HG03457 (cell line): Measurements from ENCODE around the gene HSPE1.
"Not testable (repeated sequence)": the region's sequence is repeated elsewhere in the genome, so short reads cannot be mapped to it uniquely, and the experiment has no call there.

Source experiments
- ATAC-seq: cut with Tn5 transposase; IDR thresholded peaks from one replicate; pipeline ENCODE4 v1.9.1; 2021; ENCODE audit warnings: moderate number of reproducible peaks; ENCODE audit not compliant: unreplicated experiment

HSPE1 gene

DNA sequence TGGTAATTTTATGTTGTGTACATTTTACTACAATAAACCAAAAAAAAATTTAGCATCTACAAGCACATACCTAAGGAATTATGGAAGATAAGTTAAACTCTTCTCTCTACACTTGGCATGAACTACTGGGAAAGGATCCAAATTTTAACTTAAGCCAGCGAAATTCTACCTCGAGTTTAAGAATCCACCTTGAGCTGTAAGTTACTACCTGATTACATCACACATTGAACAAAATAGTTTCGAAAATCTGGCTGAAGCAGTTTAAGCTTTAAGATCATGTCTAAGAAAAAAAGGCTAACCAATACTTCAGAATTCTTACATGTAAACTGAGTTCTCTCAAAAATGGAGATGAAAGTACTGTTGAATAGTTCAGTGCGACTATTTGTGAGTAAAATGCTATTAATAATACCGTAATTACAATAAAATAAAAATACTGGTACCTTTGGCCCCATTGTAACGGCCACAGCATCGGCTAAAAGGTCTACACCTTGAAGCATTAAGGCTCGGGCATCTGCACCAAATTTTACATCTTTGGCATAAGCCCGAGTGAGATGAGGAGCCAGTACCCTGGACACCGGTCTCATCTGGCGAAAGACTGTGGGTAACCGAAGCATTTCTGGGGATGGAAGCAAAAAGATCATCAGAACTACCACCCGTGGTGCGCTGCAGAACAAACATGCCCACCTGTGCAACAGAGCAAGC is 1.8 kb upstream of the HSPE1 start:
- no peak for ATAC-seq

- no peak for ATAC-seq
Observed at GRCh38 chr2:197498937-197499593, 1.1 kb upstream of the HSPE1 start.

- ATAC-seq: no peak
Observed at GRCh38 chr2:197500503-197501131, 438 bp downstream of the HSPE1 start.

DNA sequence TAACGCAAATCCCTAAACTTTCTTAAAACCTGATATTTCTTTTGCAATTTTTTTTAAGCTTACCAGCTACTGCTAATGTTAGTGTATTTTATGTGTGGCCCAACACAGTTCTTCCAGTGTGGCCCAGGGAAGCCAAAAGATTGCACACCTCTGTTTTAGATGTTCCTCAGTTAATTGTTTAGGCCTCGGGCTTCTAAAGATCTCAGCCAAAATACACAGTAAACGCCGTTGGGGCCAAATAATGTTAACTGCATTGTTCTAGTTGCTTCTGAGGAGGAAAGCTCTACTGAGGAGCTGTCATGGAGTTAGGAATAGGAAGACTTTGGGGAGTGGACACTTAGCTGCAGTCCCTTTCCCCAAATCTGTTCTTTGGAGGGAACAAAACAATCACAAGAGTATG is 2.0 kb downstream of the HSPE1 start:
- no peak for ATAC-seq

GRCh38 chr2:197502685-197503084 is 2.5 kb downstream of the HSPE1 start:
- ATAC-seq: no peak

DNA sequence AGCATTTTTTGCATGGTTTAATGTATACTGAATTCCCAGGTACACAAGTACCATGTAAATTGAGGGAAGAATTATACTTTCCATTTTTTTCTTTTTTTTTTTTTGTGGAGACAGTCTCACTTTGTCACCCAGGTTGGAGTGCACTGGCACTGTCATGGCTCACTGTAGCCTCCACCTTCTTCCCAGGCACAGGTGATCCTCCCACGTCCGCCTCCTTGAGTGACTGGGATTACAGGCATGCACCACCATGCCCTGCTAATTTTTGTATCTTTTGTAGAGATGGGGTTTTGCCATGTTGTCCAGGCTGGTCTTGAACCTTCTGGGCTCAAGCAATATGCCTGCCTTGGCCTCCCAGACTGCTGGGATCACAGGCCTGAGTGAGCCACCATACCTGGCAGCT is 3.8 kb downstream of the HSPE1 start:
- ATAC-seq: no peak

GRCh38 chr2:197504512-197504911 is 4.3 kb downstream of the HSPE1 start:
- no peak for ATAC-seq

DNA sequence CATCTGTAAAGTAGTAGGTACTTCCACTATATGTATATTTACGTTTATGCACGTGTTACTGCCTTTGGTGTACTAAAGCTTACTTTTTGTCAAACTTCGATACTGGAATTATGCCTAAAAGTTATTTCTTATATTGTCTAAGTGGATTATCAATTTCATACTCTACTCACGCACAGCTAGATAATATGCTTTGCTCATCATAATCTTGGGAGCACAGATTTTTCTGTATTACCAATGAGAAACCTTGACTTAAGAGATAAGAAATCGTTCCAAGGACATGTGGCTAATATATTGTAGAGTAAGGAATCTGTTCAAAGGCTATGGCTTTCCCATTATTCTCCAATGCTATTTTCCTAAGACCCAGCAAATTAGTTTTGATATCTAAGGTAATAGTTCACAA is 6.5 kb downstream of the HSPE1 start:
- no peak for ATAC-seq

DNA sequence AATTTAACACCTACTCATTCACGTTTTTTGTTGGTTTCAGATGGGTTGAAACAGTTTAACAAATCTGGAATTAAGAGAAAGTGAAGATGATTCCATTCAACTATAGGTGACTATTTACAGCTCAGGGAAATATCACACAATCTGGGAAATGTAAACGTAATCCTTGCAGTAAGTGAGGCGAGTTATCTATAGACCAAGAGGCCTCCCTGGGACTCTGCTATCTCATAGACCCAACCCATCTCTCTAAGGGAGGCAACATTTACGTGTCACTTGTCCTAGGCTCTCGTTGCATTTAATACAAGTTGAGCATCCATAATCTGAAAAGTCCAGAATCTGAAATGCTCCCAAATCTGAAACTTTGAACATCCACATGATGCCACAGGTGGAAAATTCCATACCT is 13.7 kb downstream of the HSPE1 start:
- no peak for ATAC-seq

- no peak for ATAC-seq
Observed at GRCh38 chr2:197514754-197515153, 14.6 kb downstream of the HSPE1 start.

DNA sequence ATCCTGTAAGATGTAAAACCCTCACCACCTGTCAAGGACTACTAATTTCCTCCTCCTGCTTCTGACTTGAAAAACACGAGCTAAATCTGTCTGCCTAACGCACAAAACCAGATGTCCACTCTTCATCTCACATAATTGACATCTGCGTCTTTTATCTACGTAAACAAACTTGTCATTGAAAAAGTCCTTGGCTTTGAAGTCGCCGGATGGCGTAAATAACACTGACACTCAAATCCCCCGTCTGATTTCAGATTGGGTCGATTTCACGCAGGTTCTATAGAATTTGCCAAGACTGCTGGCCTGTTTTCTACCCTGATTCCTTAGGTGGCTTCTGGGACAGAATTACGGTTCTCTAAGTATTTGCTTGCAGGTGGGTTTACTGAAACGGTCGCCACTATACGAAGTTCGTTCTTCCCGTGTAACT is 15.1 kb downstream of the HSPE1 start:
- no peak for ATAC-seq

GRCh38 chr2:197515739-197516392 is 15.7 kb downstream of the HSPE1 start, which contains the start of gene MOB4:
TSS of gene MOB4 (plus strand) at chr2:197516066. CDS start at chr2:197516087, 21 bp downstream.
- ATAC-seq: peak; percentile 94

DNA sequence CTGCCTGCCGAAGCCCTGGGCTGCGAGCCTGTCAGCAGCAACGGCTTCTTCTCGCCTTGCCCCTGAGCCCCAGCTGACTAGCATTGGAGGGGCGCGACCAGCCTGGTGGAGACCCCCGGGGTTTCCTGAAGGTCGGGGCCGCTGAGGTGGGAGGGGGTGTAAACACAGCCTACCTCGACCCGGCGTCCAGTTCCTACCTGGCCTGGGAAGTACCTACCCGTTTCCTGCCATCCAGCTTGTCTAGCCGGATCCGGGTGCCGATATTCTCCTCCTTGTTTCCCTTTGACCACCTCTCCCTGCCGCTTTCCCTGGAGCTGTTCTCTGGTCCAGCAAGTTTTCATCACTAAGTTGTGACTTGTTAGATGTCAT is 16.2 kb downstream of the HSPE1 start:
- peak; percentile 13 for ATAC-seq

DNA sequence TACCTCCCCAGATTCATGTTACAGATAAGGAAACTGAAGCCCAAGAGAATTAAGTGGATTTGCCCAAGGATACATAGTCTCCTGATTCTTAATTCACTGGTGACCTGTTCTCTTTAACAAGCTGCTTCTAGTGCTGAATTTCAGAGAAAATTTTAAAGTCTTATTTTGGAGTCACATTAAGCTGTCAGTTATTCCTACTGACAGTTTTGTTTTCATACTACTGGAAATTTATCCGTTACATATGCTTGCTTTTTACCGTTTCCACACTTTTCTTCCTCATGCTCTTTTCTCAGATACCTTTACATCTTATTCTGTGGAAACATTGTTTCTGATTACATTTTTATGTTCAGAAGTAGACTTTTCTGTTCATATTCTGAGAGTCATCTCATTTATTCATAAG is 17.0 kb downstream of the HSPE1 start:
- ATAC-seq: no peak

DNA sequence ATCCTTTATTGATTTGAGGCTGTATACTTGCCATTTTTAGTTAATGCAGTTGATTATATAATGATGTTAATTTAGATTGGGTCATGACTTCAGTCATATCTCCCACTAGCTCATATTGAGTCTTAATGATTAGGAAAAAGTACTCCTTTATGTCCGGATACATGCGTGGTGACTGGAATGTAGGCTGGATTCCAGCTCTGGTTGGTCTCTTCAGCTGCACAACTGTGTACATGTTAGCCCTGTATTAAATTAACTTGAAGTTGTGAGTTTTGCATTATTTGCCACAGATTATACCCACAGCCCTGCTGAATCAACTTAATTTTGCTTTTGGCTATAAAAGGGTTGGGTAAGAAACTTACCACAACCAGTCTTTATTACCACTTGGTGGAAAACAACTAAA is 38.2 kb downstream of the HSPE1 start:
- ATAC-seq: no peak

DNA sequence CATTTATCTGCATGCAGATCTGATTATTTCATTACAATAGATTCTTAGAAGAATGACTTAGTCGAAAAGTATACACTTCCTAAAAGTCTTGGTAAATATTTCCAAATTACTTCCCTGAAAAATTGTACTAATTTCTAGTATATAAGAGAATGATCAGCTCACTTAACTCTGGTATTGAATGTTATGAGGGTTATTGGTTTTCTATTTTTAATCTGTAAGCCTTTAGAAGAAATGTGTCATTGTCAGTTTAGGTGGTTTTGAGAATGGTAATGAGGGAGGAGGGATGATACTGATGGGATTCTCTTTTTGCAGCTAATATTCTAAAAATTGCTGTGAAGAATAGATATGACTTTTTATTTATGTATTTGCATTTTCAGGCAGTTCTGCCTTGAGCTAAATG is 39.6 kb downstream of the HSPE1 start:
- no peak for ATAC-seq

DNA sequence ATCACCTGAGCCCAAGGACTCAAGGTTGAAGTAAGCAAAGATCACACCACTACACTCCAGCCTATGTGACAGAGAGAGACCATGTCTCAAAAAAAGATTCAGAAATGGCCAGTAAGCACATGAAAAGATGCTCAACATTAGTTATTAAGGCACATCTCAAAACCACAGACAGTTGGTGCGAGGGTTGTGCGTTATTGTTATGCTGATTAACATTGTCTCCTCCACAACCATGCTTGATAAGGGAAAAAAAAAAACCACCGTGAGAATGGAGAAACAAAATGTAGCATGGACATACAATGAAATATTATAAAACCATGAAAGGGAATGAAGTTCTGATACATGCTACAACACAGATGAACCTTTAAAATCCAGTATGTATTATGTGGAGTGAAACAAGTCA is 43.0 kb downstream of the HSPE1 start:
- ATAC-seq: no peak

DNA sequence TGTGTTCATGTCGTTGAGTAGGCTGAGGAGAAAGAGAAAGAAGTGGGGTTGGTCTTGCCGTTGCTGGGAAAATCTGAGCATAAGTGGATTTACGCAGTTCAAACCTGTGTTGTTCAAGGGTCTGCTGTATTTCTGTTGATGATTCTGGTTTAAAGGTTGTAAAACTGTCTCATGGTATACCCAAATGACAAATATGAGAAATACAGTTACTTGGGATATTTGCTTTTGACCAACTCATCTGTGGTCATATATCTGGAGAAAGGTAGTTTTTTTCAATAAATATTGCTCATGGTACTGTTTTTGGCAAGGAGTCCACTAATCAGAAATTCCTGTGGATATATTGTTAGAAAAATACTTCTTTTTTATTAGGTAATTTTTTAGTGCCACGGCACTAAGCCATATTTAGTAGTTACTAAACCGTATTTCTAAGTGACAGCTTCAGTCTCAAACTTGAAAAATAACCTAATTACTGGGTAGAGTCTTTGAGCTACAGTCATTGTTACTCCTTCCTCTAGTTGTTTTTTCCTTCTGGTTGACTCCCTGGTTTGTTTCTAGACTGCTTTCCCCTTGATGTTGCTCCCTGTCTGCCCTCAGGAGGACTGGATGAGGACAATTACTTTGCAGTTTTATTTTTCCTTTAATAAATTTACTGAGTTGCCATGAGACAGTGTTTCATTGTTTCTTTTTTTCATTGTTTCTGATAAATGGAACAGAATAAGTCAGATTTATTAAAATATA is 47.2 kb downstream of the HSPE1 start:
- no peak for ATAC-seq

GRCh38 chr2:197548582-197548981 is 48.4 kb downstream of the HSPE1 start:
- ATAC-seq: no peak

- not testable (repeated sequence) for ATAC-seq
Observed at GRCh38 chr2:197551260-197551659, 51.1 kb downstream of the HSPE1 start.
